Spinal cord (tissue), 10 donors: ENCODE results near the gene JCHAIN. TPM values are rescaled to one million over a fixed set of nuclear protein-coding genes. Genes with fewer than 3 reads are reported as not detected.

Source experiments
- DNase-seq, 6 donors: peaks; one replicate each; pipeline versions ENCODE4 v3.0.0 to v3.0.0-alpha.2; 2013 to 2015; ENCODE audit warnings: low spot score in 6 of 6, low read depth in 4 of 6
- H3K27ac ChIP-seq: one replicate; pipeline ENCODE4 v1.5.1; 2013; ENCODE audit warnings: low read depth, low read length, control low read depth
- H3K27me3 ChIP-seq: one replicate; pipeline ENCODE4 v1.6.1; 2013; ENCODE audit warnings: low read length; ENCODE audit not compliant: control insufficient read depth, insufficient read depth
- H3K36me3 ChIP-seq: one replicate; pipeline ENCODE4 v1.6.1; 2013; ENCODE audit warnings: low read length; ENCODE audit not compliant: control insufficient read depth, insufficient read depth
- H3K4me1 ChIP-seq: one replicate; pipeline ENCODE4 v1.6.1; 2013; ENCODE audit warnings: low read length; ENCODE audit not compliant: control insufficient read depth, insufficient read depth
- H3K4me3 ChIP-seq: one replicate; pipeline ENCODE4 v1.5.1; 2013; ENCODE audit warnings: low read depth, low read length, control low read depth
- H3K9me3 ChIP-seq: one replicate; pipeline ENCODE4 v1.6.1; 2013; ENCODE audit warnings: low read length; ENCODE audit not compliant: control insufficient read depth, insufficient read depth
- WGBS: methylation state at CpG from one replicate; pipeline ENCODE4 v1.1.5; 2013; ENCODE audit warnings: missing lambda C conversion rate; ENCODE audit not compliant: insufficient coverage; 5-methylcytosine and 5-hydroxymethylcytosine counted together
- polyA plus RNA-seq, 2 donors: library from polyadenylated mRNA; unstranded; fragments of 120-200 nt; gene quantifications; one replicate each; pipeline ENCODE4 v1.2.1, GENCODE V29; 2013; ENCODE audit not compliant: insufficient read length in 2 of 2
- small RNA-seq: library from RNA; depleted of rRNA; stranded (forward); fragments of <200 nt; gene quantifications from one replicate; pipeline ENCODE3, GENCODE V24; 2014; ENCODE audit warnings: low replicate concordance
- total RNA-seq, 2 donors: library from RNA; depleted of rRNA in 1 of 2; stranded (reverse); fragments of 120-200 nt in 1 of 2; fragments of >200 nt in 1 of 2; gene quantifications; one replicate each; pipeline versions ENCODE4 v1.2.3 to v1.2.4, GENCODE V29; 2013 to 2014
- donor health status: healthy.

The JCHAIN gene
- total and polyA plus RNA-seq, 4 donors = 0.39 to 1.7 TPM; not detected in 2

DNA sequence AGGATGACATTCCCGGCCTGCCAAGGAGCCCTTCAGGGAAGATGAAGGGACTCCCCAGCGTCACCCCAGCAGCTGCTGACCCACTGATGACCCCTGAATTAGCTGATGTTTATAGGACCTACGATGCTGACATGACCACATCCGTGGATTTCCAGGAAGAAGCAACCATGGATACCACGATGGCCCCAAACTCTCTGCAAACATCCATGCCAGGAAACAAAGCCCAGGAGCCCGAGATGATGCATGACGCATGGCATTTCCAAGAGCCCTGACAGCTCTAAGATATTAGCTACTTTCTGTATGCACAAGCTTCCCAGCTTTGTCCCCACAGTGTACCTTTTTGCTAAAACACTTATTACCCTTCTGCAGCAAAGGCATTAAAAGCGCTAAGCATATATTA, 59.8 kb downstream of the JCHAIN start:
- Histone ChIP-seq H3K36me3 (no peaks in the 10 kb centered on the region), H3K27ac (no peak overlapping the region), H3K27me3 (no peaks in the 10 kb centered on the region), H3K4me1 (no peaks in the 10 kb centered on the region), H3K9me3 (no peaks in the 10 kb centered on the region), H3K4me3 (no peak overlapping the region)
- no peak for DNase-seq
- 75% methylated on average over 7 of the region's 8 CpGs for WGBS

Small RNA genes lying within 50 kb of the gene (small RNA-seq; reads per million reads assigned to genes)
- not detected for gene RNU6-520P
- not detected for gene RNU6-784P

Other genes with a start within 250 kb of the JCHAIN start
- not detected for gene MUC7, start 194.3 kb downstream of the JCHAIN start, total RNA-seq
- gene MUC7, start 194.3 kb downstream of the JCHAIN start, polyA plus RNA-seq = not detected
- gene AMTN, start 147.9 kb downstream of the JCHAIN start, total RNA-seq = not detected
- not detected for gene AMTN, start 147.9 kb downstream of the JCHAIN start, polyA plus RNA-seq
- not detected for gene AMBN, start 74.3 kb downstream of the JCHAIN start, total RNA-seq
- gene AMBN, start 74.3 kb downstream of the JCHAIN start, polyA plus RNA-seq = not detected
- under 1 TPM in 1 of 2 donors, not detected in 1; 0.06 TPM for gene ENAM, start 37.8 kb downstream of the JCHAIN start, total RNA-seq
- under 1 TPM in 1 of 2 donors, not detected in 1; 0.46 TPM for gene ENAM, start 37.8 kb downstream of the JCHAIN start, polyA plus RNA-seq
- gene UTP3, start 22.0 kb upstream of the JCHAIN start, total RNA-seq = 10 to 100 TPM; 16.4 to 18.7 TPM
- gene UTP3, start 22.0 kb upstream of the JCHAIN start, polyA plus RNA-seq = 10 to 100 TPM; 21.8 to 28.3 TPM
- gene RUFY3, start 55.5 kb upstream of the JCHAIN start, total RNA-seq = 100 to 1,000 TPM; 137 to 279 TPM
- 100 to 1,000 TPM; 186 to 212 TPM for gene RUFY3, start 55.5 kb upstream of the JCHAIN start, polyA plus RNA-seq
- gene GRSF1, start 173.4 kb upstream of the JCHAIN start, total RNA-seq = 10 to 100 TPM; 71.8 to 73.9 TPM
- gene GRSF1, start 173.4 kb upstream of the JCHAIN start, polyA plus RNA-seq = 100 to 1,000 TPM in 1 of 2 donors, 10 to 100 TPM in 1; 93.5 to 100 TPM
- gene MOB1B, start 235.9 kb upstream of the JCHAIN start, total RNA-seq = 10 to 100 TPM; 13.3 to 36.0 TPM
- 10 to 100 TPM; 19.3 to 32.2 TPM for gene MOB1B, start 235.9 kb upstream of the JCHAIN start, polyA plus RNA-seq